Midbrain (tissue), 1 donor: ENCODE results near the gene EPHA2.

Experiments
- DNase-seq: peaks from one replicate; lab custom pipeline; 2025; lab: John Stamatoyannopoulos, UW

EPHA2 gene

DNA sequence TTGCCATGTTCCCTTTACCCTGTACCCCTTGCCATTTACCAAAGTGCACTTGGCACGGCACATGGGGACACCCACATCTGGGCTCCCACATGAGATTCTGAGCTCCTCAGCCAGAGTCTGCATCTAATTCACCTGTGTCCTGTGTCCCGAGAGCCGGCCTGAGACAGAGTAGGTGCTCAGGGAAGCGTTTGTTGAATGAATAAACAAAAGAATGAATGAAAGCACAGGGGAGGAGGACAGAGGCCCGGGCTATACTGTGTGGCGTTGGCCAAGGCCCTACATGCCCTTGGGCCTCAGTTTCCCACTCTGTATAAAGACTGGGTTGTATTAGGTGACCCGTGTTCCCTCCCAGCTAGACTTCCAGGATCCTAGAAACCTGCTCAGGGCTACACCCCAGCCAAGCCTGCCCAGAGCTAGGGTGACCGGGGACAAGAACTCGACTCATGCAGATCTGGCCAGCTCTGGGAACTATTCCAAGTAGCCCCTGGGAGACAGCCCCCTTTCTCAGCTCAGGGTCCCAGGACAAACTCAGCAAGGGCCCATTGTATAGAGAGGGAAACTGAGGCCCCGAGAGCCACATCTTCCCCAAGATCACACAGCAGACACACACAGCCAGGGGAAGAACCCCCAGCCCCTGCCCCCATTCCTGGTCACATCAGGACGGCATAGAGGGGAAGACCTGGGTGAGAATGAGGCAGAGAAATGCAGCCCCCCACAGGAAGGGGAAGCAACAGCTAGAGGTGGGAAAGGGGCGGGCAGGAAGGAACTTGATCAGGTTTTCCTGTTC lies 6.0 kb downstream of the EPHA2 start:
- DNase-seq = no peak

DNA sequence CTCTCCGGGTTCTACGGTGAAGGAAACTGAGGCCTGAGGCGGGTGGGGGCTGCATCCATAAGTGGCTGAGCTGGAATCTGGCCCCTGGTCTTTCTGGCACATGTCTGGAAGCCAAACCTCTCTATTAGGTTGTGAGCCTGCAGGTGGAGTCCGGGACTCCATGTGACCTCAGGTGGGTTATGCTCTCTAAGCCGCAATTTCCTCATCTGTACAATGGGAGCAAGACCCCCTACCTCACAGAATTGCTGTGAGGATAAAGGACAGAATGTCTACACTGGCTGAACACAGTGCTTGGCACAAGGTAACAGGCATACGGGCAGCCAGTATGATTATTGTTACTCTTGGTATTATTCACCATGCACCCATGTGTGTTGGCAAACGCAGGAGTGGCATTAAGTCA lies 6.7 kb downstream of the EPHA2 start:
- DNase-seq = no peak

DNA sequence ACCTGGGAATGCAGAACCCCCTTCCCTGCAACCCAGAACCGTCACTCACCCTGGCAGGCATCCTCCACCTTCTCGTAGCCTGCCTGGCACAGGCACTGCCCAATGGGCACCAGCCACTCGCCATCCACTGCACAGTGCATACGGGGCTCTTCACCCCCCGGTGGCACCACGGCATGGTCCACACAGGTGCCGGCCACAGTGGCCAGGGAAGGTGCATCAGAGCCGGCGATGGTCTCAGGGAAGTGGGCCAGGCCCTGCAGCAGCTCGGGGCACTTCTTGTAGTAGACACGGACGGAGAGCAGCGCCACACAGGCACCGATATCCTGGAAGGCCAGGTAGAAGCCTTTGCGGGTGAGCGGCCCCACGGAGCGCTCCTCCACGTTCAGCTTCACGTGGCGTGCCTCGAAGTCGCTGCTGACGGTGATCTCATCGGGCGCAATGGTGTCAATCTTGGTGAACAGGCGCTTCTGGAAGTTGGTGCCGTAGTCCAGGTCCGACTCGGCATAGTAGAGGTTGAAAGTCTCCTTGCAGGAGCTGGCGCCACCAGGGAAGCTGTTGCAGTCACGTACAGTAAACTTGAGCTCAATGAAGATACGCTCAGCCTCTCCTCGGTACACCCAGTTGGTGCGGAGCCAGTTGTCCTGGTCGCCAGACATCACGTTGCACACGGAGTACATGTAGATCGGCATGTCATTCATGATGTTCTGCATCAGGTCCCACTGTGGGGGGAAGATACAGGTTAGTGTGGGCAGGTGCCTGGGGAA lies 7.4 kb downstream of the EPHA2 start:
- no peak for DNase-seq

DNA sequence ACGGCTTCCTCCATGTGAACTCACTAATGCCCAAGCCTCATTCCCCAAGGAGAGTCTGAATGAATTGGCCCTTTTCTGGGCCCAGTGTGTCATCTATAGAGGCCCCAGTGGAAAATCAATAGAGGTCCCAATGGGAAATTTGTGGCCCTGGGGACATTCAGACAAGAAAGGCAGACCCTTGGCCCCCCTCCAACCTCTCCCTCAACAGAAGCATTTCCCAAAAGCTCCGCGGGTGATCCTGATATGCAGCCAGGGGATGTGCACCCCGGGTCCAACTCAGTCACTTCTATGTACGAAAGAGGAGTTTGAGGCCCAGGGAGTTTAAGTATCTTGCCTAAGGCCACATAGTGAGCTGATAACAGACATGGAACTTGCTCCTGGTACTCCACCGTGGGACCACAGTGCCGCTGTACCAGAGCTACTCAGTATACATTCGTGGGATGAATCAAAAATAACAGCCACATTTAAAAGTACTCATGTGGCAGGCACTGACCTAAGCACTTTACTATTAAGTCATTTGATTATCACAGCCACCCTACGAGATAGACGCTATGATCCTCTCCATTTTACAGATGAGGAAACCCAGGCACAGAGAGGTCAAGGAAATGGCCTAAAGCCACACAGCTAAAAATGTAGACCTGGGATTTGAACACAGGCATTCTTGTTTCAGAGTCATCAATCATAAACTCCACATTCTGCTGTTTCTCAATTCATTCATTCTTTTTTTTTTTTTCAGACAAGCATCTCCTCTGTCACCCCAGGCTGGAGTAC lies 8.5 kb downstream of the EPHA2 start:
- no peak for DNase-seq

DNA sequence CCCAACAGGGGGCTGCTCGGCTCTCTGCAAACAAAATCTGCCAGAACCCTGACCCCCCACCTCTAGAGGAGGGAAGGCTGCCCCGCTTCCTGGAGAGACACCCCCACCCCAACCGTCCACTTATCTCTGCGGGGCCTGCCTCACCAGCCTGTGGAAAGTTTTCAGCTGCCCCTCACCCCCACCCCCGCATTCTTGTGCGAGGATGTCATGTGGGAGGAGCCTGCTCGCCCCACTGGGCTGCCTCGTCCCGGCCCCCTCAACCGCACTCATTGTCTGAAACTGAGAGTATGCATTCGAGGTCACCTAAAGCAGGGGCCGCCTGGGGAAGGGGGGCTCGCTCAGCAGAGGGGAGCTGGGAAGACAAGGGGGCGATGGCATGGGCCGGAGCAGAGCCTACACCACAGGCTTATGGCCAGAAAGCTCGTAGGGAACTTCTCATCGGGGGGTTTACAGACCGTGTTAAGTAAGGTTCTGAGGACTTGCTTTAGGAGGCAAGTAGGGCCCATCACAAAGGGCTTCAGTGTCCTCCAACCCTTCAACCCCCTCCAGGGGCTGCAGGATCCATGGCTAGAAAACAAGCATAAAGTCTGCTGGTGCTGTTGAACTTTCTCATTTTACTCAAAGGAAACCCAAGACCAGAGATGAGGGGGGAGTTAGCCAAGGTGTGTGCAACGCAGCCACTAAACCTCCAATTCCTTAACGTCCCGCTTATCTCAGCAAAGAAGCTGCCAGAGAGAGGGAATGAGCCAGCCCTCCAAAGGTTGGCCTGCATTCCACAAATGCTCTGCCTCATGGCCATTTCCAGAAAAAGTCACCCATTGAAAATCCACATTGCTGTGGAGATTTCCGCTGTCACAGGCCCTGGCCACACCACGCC lies 9.4 kb downstream of the EPHA2 start:
- DNase-seq = no peak

DNA sequence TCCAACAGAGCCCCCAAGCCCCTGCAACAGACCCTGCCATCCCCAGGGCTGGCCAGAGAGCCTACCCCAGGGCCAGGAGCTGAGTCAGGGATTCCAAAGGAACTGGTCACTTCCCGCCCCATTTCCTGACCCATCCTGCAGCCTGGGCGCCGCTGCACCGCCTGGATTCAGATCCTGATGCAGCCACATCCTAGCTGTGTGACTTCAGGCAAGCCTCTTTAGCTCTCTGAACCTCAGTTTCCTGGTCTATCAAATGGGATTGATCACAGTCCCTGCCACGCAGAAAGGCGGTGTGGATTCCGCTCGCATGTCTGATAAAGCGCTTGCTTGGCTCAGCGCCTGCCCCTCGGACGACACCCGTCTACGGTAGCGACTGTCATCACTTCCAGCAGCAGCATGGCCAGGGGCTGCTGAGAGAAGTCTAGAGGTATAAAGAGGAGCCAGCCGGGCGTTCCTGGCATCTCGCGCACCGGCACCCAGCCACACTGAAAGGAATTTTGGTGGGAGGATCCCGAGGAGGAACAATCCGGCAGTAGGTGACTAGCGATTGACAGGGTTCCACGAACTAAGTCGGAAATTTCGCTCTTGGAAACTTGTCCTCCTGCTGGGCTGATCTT lies 10.1 kb downstream of the EPHA2 start:
- no peak for DNase-seq

DNA sequence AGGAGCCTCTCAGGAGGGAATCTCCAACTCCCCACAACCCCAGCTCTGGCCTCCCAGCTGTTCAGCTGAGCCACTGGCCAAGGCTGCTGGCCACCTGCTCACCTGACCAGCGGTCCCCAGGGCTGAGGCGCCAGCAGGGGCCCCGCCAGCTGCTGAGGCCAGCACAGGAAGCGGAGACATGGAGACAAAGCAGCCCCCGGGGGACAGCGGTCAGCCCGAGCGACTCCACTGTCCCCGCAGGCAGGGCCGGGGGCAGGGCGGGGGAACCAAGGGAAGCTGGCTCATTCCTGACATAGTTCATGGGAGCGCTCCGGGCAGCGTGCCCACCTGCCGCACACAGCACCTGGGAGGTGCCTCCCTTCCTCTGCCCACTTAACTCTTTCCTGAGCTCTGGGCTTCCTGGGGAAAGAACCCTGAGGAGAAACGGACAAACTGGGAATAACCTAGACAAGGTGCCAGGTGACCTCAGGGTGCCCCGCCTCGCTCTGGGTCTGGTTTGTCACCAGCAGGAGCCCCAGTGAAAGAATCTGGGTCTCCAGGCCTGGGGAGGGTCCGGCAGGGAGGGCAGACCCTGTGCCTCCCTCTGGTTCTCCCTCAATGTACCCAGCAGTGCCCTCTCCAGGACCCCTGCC lies 10.7 kb downstream of the EPHA2 start:
- no peak for DNase-seq

DNA sequence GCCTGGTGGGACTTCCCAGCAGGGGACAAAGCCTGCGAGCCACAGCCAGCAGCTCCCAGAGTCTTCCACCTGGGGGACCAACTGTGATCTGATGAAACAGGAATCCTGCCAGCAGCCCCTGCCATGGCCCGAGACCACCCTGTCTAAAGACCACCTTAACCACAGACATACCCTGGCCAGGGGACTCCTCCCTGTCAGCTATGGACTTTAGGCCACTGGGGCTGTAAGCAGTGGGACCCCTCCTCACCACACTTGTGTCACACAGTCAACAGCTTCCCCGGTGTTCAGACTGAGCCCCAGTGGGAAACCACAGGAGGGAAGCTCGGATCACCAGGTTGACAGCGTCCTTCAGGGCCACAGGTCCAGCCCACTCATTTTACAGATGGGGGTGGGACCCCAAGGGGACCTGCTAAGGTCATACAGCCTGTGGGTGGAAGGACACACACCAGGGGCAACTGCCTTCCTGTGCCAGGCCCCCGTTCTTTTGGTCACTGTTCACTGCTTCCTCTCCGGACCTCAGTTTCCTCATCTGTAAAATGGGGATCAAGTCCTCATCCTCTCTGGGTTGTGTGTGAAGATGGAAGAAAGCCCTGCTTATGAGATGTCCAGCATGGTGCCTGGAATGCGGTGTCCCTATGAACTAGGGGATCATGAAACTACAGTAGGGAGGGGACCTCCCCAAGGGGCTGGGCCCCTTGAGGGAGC lies 11.4 kb downstream of the EPHA2 start:
- DNase-seq = no peak

DNA sequence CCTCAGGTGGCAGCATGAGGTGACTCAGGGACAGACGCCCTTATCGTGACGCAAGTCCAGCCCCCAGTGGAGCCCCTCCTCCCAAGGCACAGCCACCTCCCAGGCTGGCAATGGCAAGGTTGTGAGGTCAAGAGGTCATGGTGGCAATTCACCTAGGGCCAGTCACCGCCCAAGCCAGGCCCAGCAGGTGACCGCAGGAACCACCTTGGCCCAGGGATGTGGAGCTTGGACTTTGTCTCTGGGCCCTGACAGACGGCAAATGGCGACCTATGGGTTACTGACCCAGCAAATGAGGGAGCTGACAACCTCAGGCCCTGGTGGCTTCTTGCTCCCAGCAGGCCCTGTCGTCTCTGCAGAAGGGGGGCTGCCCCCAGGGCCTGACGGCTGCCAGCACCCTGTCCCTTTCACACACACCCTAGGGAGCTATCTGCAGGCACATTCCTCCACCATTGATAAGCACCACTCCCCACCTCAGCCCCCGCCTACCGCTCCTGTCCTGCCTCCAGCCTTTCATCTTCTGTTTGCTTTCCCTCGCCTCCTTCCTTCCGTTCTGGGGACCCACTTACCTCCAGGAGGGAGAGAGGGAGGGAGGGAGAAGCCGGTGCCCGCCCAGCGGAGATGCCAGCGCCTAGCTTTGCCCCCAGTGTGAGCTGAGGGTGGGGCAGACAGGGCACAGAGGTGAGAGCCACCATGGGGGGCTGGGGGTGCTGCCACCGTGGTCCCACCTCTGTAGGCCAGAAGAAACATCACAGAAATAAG lies 12.1 kb downstream of the EPHA2 start:
- no peak for DNase-seq

DNA sequence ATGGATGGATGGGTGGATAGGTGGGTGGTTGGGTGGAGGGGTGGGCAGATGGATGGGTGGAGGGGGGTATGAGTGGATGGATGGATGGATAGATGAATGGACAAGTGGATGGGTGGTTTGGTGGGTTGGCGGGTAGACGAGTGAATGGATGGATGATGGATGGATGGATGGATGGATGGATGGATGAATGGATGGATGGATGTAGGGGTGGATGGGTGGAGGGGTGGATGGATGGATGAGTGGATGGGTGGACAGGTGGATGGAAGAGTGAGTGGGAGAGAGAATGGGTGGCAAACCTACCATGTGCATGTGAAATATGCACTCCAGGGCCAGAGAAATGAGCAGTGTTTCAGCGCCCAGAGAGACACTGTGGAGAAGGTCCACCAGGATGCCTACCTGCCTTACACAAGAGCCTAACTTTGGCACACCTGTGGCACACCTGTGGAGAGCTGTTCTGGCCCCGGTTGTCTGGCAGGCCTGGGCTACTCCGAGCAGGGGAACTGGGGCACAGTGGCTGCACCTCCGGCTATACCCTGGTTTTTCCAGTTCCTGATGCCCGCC lies 12.8 kb downstream of the EPHA2 start:
- no peak for DNase-seq

DNA sequence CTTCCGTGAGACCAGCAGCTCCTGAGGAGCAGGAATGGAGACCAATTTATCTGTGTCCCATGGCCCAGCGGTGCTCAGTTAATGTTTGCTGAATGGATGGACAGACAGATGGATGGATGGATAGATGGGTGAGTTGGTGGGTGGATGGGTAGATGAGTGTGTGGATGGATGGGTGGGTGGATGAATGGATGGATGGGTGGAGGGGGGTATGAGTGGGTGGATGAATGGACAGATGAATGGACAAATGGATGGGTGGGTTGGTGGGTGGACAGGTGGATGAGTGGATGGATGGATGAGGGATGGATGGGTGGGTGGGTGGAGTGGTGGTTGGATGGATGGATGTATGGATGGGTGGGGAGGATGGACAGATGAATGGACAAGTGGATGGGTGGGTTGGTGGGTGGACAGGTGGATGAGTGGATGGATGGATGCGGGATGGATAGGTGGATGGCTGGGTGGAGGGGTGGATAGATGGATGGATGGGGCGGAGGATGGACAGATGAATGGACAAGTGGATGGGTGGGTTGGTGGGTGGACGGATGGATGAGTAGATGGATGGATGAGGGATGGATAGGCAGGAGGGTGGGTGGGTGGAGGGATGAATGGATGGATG lies 13.4 kb downstream of the EPHA2 start:
- no peak for DNase-seq

DNA sequence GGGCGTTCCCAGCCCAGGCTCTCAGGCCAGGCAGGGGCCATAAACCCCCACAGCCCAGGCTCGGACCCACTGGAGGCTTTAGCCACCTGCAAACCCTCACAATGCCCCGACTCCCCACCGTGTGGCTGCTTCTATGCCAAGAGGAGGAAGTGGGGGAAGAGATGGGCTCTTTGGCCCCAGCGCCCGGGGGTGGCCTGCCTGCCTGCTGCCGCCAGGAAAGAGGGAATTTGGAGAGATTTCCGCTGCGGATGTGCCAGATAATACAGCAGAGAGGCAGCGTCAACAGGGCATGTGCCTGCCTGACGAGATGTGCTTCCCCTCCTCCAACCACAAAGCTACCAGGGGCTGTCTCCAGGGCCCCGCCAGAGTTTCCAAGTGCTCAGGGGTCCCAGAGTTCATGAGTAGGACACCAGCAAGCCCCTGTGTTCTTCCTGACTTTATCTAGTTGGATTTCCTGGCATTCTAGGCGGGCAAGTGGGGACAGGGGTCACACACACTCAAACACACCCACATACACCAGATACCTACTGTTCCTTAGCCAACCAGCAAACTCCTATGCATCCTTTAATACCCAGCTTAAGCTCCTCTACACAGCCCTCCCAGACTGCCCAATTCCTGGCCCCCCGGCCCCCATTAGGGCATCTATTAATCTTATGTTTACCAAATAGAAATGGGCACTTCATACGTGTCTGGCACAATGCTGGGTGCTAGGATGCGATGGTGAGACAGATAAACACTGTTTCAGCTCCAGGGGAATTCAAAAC lies 14.1 kb downstream of the EPHA2 start:
- no peak for DNase-seq

DNA sequence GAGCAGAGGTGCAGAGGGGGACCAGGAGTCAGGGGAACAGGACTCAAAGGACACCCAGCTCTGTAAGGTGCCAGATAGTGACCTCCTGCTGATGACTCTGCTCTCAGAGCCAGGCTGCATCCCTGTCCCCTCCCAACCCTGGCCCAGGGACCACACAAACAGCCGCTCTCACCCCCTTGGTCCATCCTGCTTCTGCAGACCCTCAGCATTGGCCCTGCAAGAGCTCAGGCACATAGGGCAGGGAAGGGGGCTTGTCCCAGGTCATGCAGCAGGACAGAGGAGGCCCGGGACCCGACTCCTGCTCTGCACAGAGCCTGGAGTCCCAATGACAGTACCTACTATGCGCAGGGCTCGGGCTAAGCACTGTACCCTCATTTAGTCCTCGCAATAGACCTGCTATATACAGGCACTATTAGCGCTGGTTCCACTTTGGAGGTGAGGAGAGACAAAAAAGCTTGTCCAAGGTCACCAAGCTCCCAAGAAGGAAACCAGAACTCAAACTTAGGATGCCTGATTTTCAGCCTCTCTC lies 15.7 kb downstream of the EPHA2 start:
- DNase-seq = no peak

DNA sequence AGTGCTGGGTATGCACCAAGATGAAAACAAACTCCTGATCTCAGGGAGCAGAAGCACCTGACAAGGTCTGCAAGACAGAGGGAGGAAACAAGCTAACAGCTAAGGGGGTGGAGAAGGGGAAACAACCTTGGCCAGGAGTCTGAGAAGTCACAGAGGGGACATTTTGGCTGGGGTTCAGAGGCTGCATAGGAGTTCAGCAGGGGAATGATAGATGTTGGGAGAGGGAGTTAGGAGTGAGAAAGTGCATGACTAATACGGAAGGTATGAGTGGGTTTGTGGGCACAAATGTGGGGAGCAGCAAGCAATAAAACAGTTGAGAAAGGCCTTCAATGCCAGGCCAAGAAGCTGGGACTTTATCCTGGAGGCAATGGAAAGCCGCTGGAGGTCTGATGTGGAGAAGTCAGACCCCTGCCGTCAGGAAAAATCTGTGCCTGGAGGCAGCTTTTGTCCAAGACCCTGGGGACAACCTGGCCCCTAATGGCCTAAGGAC lies 16.4 kb downstream of the EPHA2 start:
- no peak for DNase-seq

DNA sequence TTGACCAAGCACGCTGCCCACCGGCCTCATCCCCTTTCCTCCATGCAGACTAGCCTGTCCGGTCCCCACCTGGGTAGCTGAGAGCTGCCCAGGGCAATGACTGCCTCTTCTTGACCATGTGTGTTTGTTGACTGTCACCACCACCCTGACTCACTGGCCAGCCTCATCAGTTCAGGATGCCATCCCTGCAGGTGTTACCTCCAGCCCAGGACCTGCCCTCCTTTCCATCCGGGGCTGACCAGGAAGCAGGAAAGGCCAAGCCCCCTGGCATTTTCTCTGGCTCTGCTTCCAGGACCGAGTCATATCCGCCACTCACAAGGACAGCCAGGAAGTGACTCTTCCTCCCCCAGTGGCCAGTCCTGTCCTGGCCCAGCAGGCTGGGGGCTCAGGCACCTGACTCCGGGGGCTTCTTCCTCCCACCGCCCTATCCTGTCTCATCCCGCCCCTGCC lies 17.1 kb downstream of the EPHA2 start:
- no peak for DNase-seq

DNA sequence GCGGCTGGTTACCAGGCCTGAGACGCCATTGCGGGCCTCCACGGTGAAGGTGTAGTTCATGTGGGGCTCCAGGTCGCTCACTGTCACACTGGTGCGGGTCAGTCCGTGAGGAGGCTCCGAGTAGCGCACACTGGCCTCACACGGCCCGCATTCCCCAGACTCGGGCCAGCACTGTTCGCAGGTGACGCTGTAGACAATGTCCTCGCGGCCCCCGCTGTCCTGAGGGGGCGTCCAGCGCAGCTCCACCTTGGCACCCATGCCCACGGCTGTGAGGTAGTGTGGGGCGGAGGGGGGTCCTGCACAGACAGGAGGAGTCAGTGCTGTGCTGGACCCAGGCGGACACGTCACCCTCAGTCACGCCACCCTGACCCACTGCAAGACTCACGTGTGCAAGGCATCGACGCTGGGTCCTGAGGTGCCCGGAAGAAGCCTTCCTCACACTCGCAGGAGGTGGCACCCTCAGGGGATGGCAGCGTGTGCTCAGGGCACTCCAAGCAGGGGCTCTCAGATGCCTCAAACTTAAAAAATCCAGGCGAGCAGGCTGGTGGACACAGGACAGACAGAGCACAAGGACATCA lies 17.9 kb downstream of the EPHA2 start:
- no peak for DNase-seq

DNA sequence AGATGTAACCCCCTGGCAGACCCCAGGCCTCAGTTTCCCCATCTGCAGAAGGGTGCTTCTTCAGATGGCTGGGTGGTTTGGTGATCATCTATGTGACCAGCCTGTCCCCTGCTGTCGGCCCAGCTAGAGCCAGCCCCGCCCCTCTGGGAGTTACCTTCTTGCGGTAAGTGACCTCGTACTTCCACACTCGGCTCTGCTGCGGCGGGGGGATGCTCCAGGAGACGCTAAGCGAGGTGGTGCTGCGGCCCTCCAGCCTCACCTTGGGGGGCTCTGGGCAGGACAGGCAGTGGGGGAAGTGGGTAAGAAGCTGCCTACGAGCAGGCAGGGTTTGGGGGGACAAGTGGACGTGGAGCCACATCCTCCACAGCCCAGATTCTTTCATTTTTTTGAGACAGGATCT lies 20.4 kb downstream of the EPHA2 start:
- no peak for DNase-seq
